BE2C (cell line): ENCODE data around the gene GLYAT.
"Not testable (repeated sequence)": the region's sequence is repeated elsewhere in the genome, so short reads cannot be mapped to it uniquely, and the experiment has no call there.

Source experiments
- DNase-seq: peaks from one replicate; pipeline ENCODE4 v3.0.0-alpha.2; 2020
- H3K27me3 ChIP-seq: fragments of 250-450 bp; sonication (Bioruptor Pico); 2 replicates; pipeline ENCODE4 v1.5.1; 2020; ENCODE audit warnings: mild to moderate bottlenecking
- H3K36me3 ChIP-seq: fragments of 250-450 bp; sonication (Bioruptor Pico); 2 replicates; pipeline ENCODE4 v1.5.1; 2020; ENCODE audit warnings: mild to moderate bottlenecking
- H3K4me1 ChIP-seq: fragments of 250-450 bp; sonication (Bioruptor Pico); 2 replicates; pipeline ENCODE4 v1.5.1; 2020
- H3K4me3 ChIP-seq: 2 replicates; pipeline ENCODE4 v1.5.1; 2011; ENCODE audit warnings: low read depth, low read length
- H3K9me3 ChIP-seq: fragments of 250-450 bp; sonication (Bioruptor Pico); 2 replicates; pipeline ENCODE4 v1.5.1; 2020
- CTCF ChIP-seq: IDR thresholded peaks from 2 replicates; pipeline ENCODE4 v1.5.1; 2012; ENCODE audit warnings: mild to moderate bottlenecking, low read depth, low read length

GLYAT gene

DNA sequence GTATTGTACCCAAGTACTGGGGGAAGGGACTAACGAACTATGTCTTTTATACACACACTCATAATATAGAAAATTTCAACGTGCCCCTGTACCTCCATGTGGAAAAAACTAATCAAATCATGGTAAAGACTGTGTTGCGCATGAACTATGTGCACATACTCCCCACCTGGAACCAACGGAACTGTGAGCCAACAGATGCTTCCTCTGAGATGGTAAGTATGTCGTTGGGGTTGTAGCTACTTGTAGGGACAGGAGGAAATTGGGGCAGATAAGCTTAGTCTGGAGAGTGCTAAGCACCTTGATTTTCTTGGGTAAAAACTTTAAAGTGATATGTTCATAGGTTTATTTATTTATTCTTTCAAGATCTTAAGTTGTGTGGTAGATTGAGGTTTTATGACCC lies 40.1 kb downstream of the GLYAT start:
- Histone ChIP-seq H3K9me3 (no peaks in the 10 kb centered on the region), H3K4me3 (no peak overlapping the region), H3K4me1 (no peaks in the 10 kb centered on the region), H3K27me3 (no peaks in the 10 kb centered on the region), H3K36me3 (no peaks in the 10 kb centered on the region)
- no peak for TF ChIP-seq CTCF
- DNase-seq = no peak

- H3K9me3 ChIP-seq = no peaks in the 10 kb centered on the region
- DNase-seq = no peak
- no peak for TF ChIP-seq CTCF
- no peaks in the 10 kb centered on the region for H3K36me3 ChIP-seq
- no peaks in the 10 kb centered on the region for H3K4me1 ChIP-seq
- no peak overlapping the region for H3K4me3 ChIP-seq
- no peaks in the 10 kb centered on the region for H3K27me3 ChIP-seq
Observed at GRCh38 chr11:58688789-58689503, 42.8 kb downstream of the GLYAT start.

GRCh38 chr11:58685973-58686722 lies 45.6 kb downstream of the GLYAT start:
- H3K4me3 ChIP-seq = no peak overlapping the region
- DNase-seq = no peak

GRCh38 chr11:58682660-58683059 lies 49.1 kb downstream of the GLYAT start:
- not testable (repeated sequence) for H3K4me3 ChIP-seq, H3K9me3 ChIP-seq, H3K27me3 ChIP-seq, DNase-seq, H3K4me1 ChIP-seq, H3K36me3 ChIP-seq

More at GRCh38 chr11:58685973-58686722, 45.6 kb downstream of the GLYAT start:
- Histone ChIP-seq H3K9me3 (no peaks in the 10 kb centered on the region), H3K27me3 (no peaks in the 10 kb centered on the region), H3K4me1 (no peaks in the 10 kb centered on the region), H3K36me3 (no peaks in the 10 kb centered on the region)
- no peak for TF ChIP-seq CTCF

GRCh38 chr11:58677536-58677935 lies 54.2 kb downstream of the GLYAT start:
- not testable (repeated sequence) for H3K4me3 ChIP-seq, H3K36me3 ChIP-seq, H3K9me3 ChIP-seq, H3K27me3 ChIP-seq, H3K4me1 ChIP-seq, DNase-seq

GRCh38 chr11:58676563-58677135 lies 55.1 kb downstream of the GLYAT start:
- DNase-seq = no peak
- Histone ChIP-seq H3K27me3 (no peaks in the 10 kb centered on the region), H3K9me3 (no peaks in the 10 kb centered on the region), H3K4me3 (no peak overlapping the region), H3K36me3 (no peaks in the 10 kb centered on the region), H3K4me1 (no peaks in the 10 kb centered on the region)
- TF ChIP-seq CTCF = no peak
